NCI-H128 (cell line): ENCODE data around the gene DPF3.

ENCODE experiments used
- DNase-seq: peaks from one replicate; lab custom pipeline; 2025; ENCODE audit not compliant: unreplicated experiment; lab: John Stamatoyannopoulos, UW

The DPF3 gene

GRCh38 chr14:72893636-72894322 is at the start of gene DPF3:
Gene DPF3 (minus strand): TSS chr14:72894101. CDS start chr14:72894088, 13 bp downstream.
- DNase-seq = peak; percentile 72

GRCh38 chr14:72942934-72943333 is 49.0 kb upstream of the DPF3 start:
- no peak for DNase-seq

- no peak for DNase-seq
Measured at GRCh38 chr14:72941286-72941985, 47.5 kb upstream of the DPF3 start.

- DNase-seq = no peak
Measured at GRCh38 chr14:72939630-72940029, 45.7 kb upstream of the DPF3 start.

GRCh38 chr14:72932893-72933292 is 39.0 kb upstream of the DPF3 start:
- no peak for DNase-seq

GRCh38 chr14:72929316-72930080 is 35.6 kb upstream of the DPF3 start:
- DNase-seq = no peak

GRCh38 chr14:72928872-72929271 is 35.0 kb upstream of the DPF3 start:
- DNase-seq = no peak

GRCh38 chr14:72926292-72927028 is 32.6 kb upstream of the DPF3 start, which contains the start of gene DCAF4:
Gene DCAF4 (plus strand): TSS chr14:72926464. CDS start chr14:72937979, 11,515 bp downstream.
- DNase-seq = peak; percentile 85

- no peak for DNase-seq
Measured at GRCh38 chr14:72925815-72926291, 32.0 kb upstream of the DPF3 start.

- no peak for DNase-seq
Measured at GRCh38 chr14:72925171-72925759, 31.4 kb upstream of the DPF3 start.

- DNase-seq = no peak
Measured at GRCh38 chr14:72924337-72924736, 30.4 kb upstream of the DPF3 start.

GRCh38 chr14:72921396-72921795 is 27.5 kb upstream of the DPF3 start:
- no peak for DNase-seq

- no peak for DNase-seq
Measured at GRCh38 chr14:72920008-72920407, 26.1 kb upstream of the DPF3 start.

- DNase-seq = no peak
Measured at GRCh38 chr14:72917094-72917802, 23.3 kb upstream of the DPF3 start.

GRCh38 chr14:72916174-72916573 is 22.3 kb upstream of the DPF3 start:
- no peak for DNase-seq

GRCh38 chr14:72913809-72914208 is 19.9 kb upstream of the DPF3 start:
- DNase-seq = no peak

- no peak for DNase-seq
Measured at GRCh38 chr14:72909163-72909562, 15.3 kb upstream of the DPF3 start.

- no peak for DNase-seq
Measured at GRCh38 chr14:72907886-72908285, 14.0 kb upstream of the DPF3 start.

GRCh38 chr14:72906879-72907278 is 13.0 kb upstream of the DPF3 start:
- DNase-seq = no peak

- no peak for DNase-seq
Measured at GRCh38 chr14:72906316-72906715, 12.4 kb upstream of the DPF3 start.
